Peyer's patch (tissue), 4 donors: ENCODE measurements around the gene SEMA5B. TPM values are rescaled to one million over a fixed set of nuclear protein-coding genes. Genes with fewer than 3 reads are reported as not detected.

Source experiments
- DNase-seq, 3 donors: peaks; one replicate each; pipeline ENCODE4 v3.0.0-alpha.2; 2017 to 2019
- H3K27ac ChIP-seq, 4 donors: fragments of 200-600 bp; sonication (generic); one replicate each; pipeline ENCODE4 v1.5.1; 2016 to 2019
- H3K27me3 ChIP-seq, 2 donors: fragments of 200-600 bp; sonication (generic); one replicate each; pipeline ENCODE4 v1.5.1; 2019
- H3K36me3 ChIP-seq, 3 donors: fragments of 200-600 bp; sonication (generic); one replicate each; pipeline ENCODE4 v1.5.1; 2016 to 2019
- H3K4me1 ChIP-seq, 4 donors: fragments of 200-600 bp; sonication (generic); one replicate each; pipeline ENCODE4 v1.5.1; 2016 to 2019
- H3K4me3 ChIP-seq, 4 donors: fragments of 200-600 bp; sonication (generic); 1 replicate in 3 of 4; 2 replicates in 1 of 4; pipeline ENCODE4 v1.5.1; 2016 to 2019; ENCODE audit warnings: mild to moderate bottlenecking in 1 of 4
- H3K9me3 ChIP-seq, 4 donors: fragments of 200-600 bp; sonication (generic); one replicate each; pipeline ENCODE4 v1.5.1; 2016 to 2019; ENCODE audit warnings: mild to moderate bottlenecking in 1 of 4
- CTCF ChIP-seq, 6 experiments: fragments of 450-650 bp in 4 of 6; fragments of 200-600 bp in 2 of 6; sonication (generic) in 1 of 6; IDR thresholded peaks; one replicate each; pipeline ENCODE4 v1.5.1; 2017 to 2019; ENCODE audit warnings: antibody characterized with exemption in 6 of 6, mild to moderate bottlenecking in 3 of 6, moderate library complexity in 1 of 6
- POLR2A ChIP-seq, 2 donors: fragments of 450-650 bp; IDR thresholded peaks; one replicate each; pipeline ENCODE4 v1.5.1; 2017; ENCODE audit warnings: antibody characterized with exemption in 2 of 2, mild to moderate bottlenecking in 2 of 2, moderate library complexity in 2 of 2
- total RNA-seq, 4 donors: library from RNA; depleted of rRNA; stranded (reverse); fragments of >200 nt; gene quantifications; one replicate each; pipeline ENCODE4 v1.1.0, GENCODE V29; 2016

The SEMA5B gene
- total RNA-seq, 4 donors from 2014 or later = 0.54 to 6.8 (median 2.5) TPM; not detected in 1

GRCh38 chr3:122979211-122979610, 48.4 kb downstream of the SEMA5B start:
- TF ChIP-seq POLR2A (IDR thresholded peaks at IDR 0.05) (no peak), CTCF (IDR thresholded peaks at IDR 0.05) (no peak)
- no peaks in the 10 kb centered on the region for H3K36me3 ChIP-seq
- no peak for DNase-seq
- no peak overlapping the region for H3K27ac ChIP-seq
- no peak overlapping the region for H3K4me3 ChIP-seq
- peaks cover 0 to 8% (median 0%) of the 10 kb centered on the region in 4 donors for H3K4me1 ChIP-seq
- no peaks in the 10 kb centered on the region for H3K27me3 ChIP-seq
- no peaks in the 10 kb centered on the region for H3K9me3 ChIP-seq

DNA sequence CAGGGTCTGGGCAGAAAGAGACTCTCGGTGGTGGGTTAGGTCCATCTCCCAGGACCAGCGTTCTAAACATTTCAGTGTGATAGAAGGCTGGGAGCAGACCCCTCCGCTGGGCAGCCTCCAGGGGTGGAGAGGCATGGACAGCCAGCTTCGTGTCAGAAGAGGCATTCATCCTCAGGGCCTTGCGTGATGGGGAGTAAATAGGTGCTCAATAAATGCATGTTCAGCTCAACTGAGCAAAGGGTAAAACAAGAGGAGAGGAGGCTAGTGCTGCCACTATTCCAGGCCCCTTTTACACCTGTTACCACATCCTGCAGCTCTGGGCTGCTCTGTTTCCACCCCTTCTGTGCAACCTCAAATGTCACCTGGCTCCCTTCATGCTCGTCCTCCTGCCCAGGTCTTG, 49.0 kb downstream of the SEMA5B start:
- Histone ChIP-seq H3K4me3 (no peak overlapping the region), H3K27me3 (no peaks in the 10 kb centered on the region), H3K27ac (peak overlapping the region in 1 of 4 donors; percentile 22), H3K9me3 (no peaks in the 10 kb centered on the region), H3K36me3 (no peaks in the 10 kb centered on the region), H3K4me1 (peaks cover 0 to 8% (median 0%) of the 10 kb centered on the region in 4 donors)
- TF ChIP-seq POLR2A (IDR thresholded peaks at IDR 0.05) = no peak
- TF ChIP-seq CTCF (IDR thresholded peaks at IDR 0.05) = no peak
- DNase-seq = no peak

GRCh38 chr3:122977746-122978466, 49.7 kb downstream of the SEMA5B start:
- peaks cover 0 to 8% (median 0%) of the 10 kb centered on the region in 4 donors for H3K4me1 ChIP-seq
- no peak overlapping the region for H3K4me3 ChIP-seq
- H3K36me3 ChIP-seq = no peaks in the 10 kb centered on the region
- no peak for DNase-seq
- TF ChIP-seq POLR2A (IDR thresholded peaks at IDR 0.05) = no peak
- TF ChIP-seq CTCF (IDR thresholded peaks at IDR 0.05) = no peak
- H3K27me3 ChIP-seq = no peaks in the 10 kb centered on the region
- H3K9me3 ChIP-seq = no peaks in the 10 kb centered on the region
- peak overlapping the region in 2 of 4 donors; percentile 22 to 35 for H3K27ac ChIP-seq

DNA sequence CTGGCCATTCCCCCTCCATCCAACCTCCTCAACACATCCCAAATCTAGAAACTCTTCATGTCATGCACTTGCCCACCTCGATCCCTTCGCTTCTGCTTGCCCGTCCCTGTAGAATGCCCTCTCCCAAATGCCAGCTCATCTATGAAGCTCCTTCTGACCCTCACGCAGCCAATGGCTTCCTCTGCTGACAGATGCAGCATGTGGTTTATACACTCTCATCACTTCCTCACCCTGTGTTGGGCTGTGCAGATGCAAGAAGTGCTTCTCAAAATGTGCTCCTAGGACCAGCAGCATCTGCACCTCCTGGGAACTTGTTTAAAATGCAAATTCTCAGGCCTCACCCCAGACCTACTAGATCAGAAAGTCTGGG, 51.7 kb downstream of the SEMA5B start:
- DNase-seq = peak in 1 of 3 donors; percentile 18
- Histone ChIP-seq H3K4me1 (peaks cover 0 to 8% (median 0%) of the 10 kb centered on the region in 4 donors), H3K27ac (peak overlapping the region in 2 of 4 donors; percentile 25 to 69), H3K36me3 (no peaks in the 10 kb centered on the region), H3K9me3 (no peaks in the 10 kb centered on the region), H3K4me3 (no peak overlapping the region), H3K27me3 (no peaks in the 10 kb centered on the region)
- TF ChIP-seq POLR2A (IDR thresholded peaks at IDR 0.05) (no peak), CTCF (IDR thresholded peaks at IDR 0.05) (no peak)

GRCh38 chr3:122975163-122975923, 52.2 kb downstream of the SEMA5B start:
- Histone ChIP-seq H3K27ac (peak overlapping the region in 3 of 4 donors; percentile 8 to 69 (median 25)), H3K36me3 (no peaks in the 10 kb centered on the region), H3K4me3 (no peak overlapping the region), H3K4me1 (peaks cover 0 to 8% (median 0%) of the 10 kb centered on the region in 4 donors), H3K27me3 (no peaks in the 10 kb centered on the region), H3K9me3 (no peaks in the 10 kb centered on the region)
- DNase-seq = peak in 1 of 3 donors; percentile 25
- TF ChIP-seq CTCF (IDR thresholded peaks at IDR 0.05) (no peak), POLR2A (IDR thresholded peaks at IDR 0.05) (no peak)
